ENCODE data around the gene FAM131A. TPM values are rescaled to one million over a fixed set of nuclear protein-coding genes. Genes with fewer than 3 reads are reported as not detected.

The FAM131A gene
- total and polyA plus RNA-seq, 9 of the 15 experiments (the other 6 are each of a cell fraction or from before 2014, with no cell fraction given): 0.48 to 11.1 (median 4.3) TPM

DNA sequence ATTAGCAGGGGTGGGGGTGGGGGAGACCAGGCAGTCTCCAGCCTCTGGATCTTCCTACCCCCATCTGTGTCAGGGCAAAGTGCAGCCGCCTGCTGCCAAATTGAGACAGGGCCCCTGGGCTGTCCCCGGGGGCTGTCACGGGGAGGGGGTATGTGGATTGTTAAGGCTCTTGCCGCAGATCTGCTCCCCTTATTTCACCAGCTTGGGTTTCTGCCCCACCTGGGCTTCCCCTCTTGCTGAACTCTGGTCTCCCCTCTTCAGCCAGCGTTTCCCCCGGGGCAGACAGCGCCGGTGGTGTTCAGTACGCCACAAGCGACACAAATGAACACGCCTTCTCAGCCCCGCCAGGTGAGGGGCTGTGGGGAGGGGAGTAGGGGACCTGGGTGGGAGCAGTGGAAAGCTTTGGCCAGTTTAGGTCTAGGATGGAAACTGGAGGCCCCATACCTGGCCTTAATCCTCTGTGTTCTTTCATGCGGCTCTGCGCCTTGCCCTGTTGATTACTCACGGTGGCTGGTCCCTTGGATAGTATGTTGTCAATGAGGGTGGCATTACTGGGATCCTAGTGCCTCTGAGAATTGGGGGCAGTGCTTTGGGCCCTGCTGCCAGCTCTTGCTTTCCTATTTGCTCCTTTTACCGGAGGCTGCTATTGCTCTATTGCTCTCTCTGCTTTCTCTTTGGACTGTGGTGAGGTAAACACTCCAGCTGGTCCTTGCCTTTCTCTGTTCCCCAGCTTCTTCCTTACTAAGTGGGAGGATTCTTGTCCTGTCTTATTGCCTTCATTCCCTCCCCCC, 21.3 kb upstream of the FAM131A start:
- peaks cover 66% of the 10 kb centered on the region for H3K79me2 ChIP-seq (ENCODE audit: control insufficient read depth, insufficient read depth, low read length)
- no peak overlapping the region for H2AFZ ChIP-seq (ENCODE audit: low read depth, low read length)
- H3K9me1 ChIP-seq (ENCODE audit: control insufficient read depth, insufficient read depth, low read length): peaks cover 13% of the 10 kb centered on the region
- ATAC-seq (peak; percentile 6), FAIRE-seq (no peak), DNase-seq (ENCODE audit: extremely low read depth in 1 of 4, low spot score in 3 of 4) (peak in 2 of 4 experiments; percentile 12 to 19)
- no TSS peak for BruUV-seq (replicated peaks)
- in situ Hi-C loops (cut with MboI) (no loop called here), intact Hi-C loops (cut with micrococcal nuclease) (loop anchor here (2.0 kb wide), 1 partner anchor 17 kb away; the partner anchor contains the start of gene PSMD2)
- H3K9ac ChIP-seq (ENCODE audit: insufficient read depth in 1 of 2, low read depth in 2 of 2, low read length in 2 of 2): peak overlapping the region; percentile 99 to 100
- 6% methylated on average over 15 of the region's 16 CpGs for WGBS (ENCODE audit: insufficient coverage, low coverage, missing lambda C conversion rate)
- peaks cover 41% of the 10 kb centered on the region for H4K20me1 ChIP-seq (replicated peaks; ENCODE audit: control insufficient read depth, insufficient read depth, low read length)
- CTCF ChIA-PET (ENCODE audit: low intra/inter-chr PET ratio): no interaction called here
- no peaks in the 10 kb centered on the region for H3K9me3 ChIP-seq (replicated peaks; ENCODE audit: control insufficient read depth, insufficient read depth, low read depth, low read length)
- H3K36me3 ChIP-seq (ENCODE audit: control insufficient read depth, insufficient read depth, low read length): peaks cover 57% of the 10 kb centered on the region
- POLR2A ChIA-PET: interaction anchor here (0.5 to 2.3 kb wide), 15 partner anchors 10 to 136 kb away, joined by 3 to 24 read pairs (median 4); partner anchors contain the start of gene PSMD2
- H3K27ac ChIP-seq (ENCODE audit: extremely low read depth, low read depth, low read length): peak overlapping the region; percentile 94
- H3K4me3 ChIP-seq: peak overlapping the region; percentile 100
- no peaks in the 10 kb centered on the region for H3K27me3 ChIP-seq (ENCODE audit: control insufficient read depth in 2 of 2, insufficient read depth in 2 of 2, low read length in 2 of 2)
- TF ChIP-seq POLR2G (IDR thresholded peaks at IDR 0.05; ENCODE audit: low read depth, low read length) (peak; percentile 45; the same call in 1 of the 2 replicates), TEAD2 (tag; IDR thresholded peaks at IDR 0.05) (no peak)
- peak overlapping the region; percentile 99 for H3K4me2 ChIP-seq (ENCODE audit: insufficient read depth, low read length)
- peaks cover 13 to 39% of the 10 kb centered on the region in 2 experiments; a peak in 4 of 5 replicates for H3K4me1 ChIP-seq (replicated peaks in 1 of 2; ENCODE audit: control insufficient read depth in 2 of 2, insufficient read depth in 2 of 2, low read length in 2 of 2)

DNA sequence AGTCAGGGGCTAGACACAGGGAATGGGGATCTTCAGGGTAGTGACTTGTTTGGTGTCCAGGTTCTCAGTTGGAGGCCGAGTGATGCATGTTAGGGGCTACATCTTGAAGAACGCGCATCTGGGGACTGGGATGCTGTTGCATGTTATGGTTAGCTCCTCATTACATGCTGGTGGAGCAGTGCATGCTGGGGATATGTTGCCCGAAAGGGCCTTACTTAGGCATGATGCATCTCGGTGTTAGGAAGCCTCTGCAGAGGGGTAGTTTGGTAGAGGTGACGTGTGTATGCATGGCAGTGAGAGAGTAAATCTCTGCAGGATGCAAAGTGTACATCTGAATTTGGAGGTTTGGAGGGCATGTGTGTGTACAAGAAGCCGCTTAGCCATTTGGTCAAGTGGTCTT, 20.6 kb upstream of the FAM131A start:
- Histone ChIP-seq H3K9me3 (replicated peaks; ENCODE audit: control insufficient read depth, insufficient read depth, low read depth, low read length) (no peaks in the 10 kb centered on the region), H2AFZ (ENCODE audit: low read depth, low read length) (no peak overlapping the region), H3K27me3 (ENCODE audit: control insufficient read depth in 2 of 2, insufficient read depth in 2 of 2, low read length in 2 of 2) (no peaks in the 10 kb centered on the region), H3K79me2 (ENCODE audit: control insufficient read depth, insufficient read depth, low read length) (peaks cover 74% of the 10 kb centered on the region), H3K4me3 (peak overlapping the region; percentile 100), H3K4me2 (ENCODE audit: insufficient read depth, low read length) (peak overlapping the region; percentile 99), H4K20me1 (replicated peaks; ENCODE audit: control insufficient read depth, insufficient read depth, low read length) (peaks cover 41% of the 10 kb centered on the region), H3K36me3 (ENCODE audit: control insufficient read depth, insufficient read depth, low read length) (peaks cover 65% of the 10 kb centered on the region), H3K27ac (ENCODE audit: extremely low read depth, low read depth, low read length) (no peak overlapping the region; the same call in 2 of the 3 replicates), H3K9ac (ENCODE audit: insufficient read depth in 1 of 2, low read depth in 2 of 2, low read length in 2 of 2) (peak overlapping the region; percentile 99 to 100; a peak in 2 of 4 replicates), H3K4me1 (replicated peaks in 1 of 2; ENCODE audit: control insufficient read depth in 2 of 2, insufficient read depth in 2 of 2, low read length in 2 of 2) (peaks cover 13 to 39% of the 10 kb centered on the region in 2 experiments; a peak in 4 of 5 replicates), H3K9me1 (ENCODE audit: control insufficient read depth, insufficient read depth, low read length) (peaks cover 13% of the 10 kb centered on the region)
- in situ Hi-C loops (cut with MboI): no loop called here
- ATAC-seq: no peak
- WGBS (ENCODE audit: insufficient coverage, low coverage, missing lambda C conversion rate): 81% methylated on average over 7 of the region's 7 CpGs
- FAIRE-seq: no peak
- CTCF ChIA-PET (ENCODE audit: low intra/inter-chr PET ratio): no interaction called here
- POLR2A ChIA-PET: interaction anchor here (0.5 to 2.3 kb wide), 8 partner anchors 10 to 136 kb away, joined by 3 to 24 read pairs (median 4); no protein-coding TSS in a partner anchor
- BruUV-seq (replicated peaks): no TSS peak
- intact Hi-C loops (cut with micrococcal nuclease): no loop called here
- DNase-seq (ENCODE audit: extremely low read depth in 1 of 4, low spot score in 3 of 4): no peak
- no peak for TF ChIP-seq SMARCA4 (IDR thresholded peaks at IDR 0.05)
